Stimulated activated CD8-positive, alpha-beta memory T cell treated with anti-CD3 and anti-CD28 coated beads, Interleukin-4, amount 100 ng/mL, for 24 hours (primary cell): Measurements from ENCODE around the gene CHN1.

ENCODE experiments used
- DNase-seq: peaks from one replicate; pipeline ENCODE4 v3.0.0-alpha.2; 2020; ENCODE audit warnings: low read depth

CHN1 gene

GRCh38 chr2:174827371-174828369 is 177.5 kb downstream of the CHN1 start:
- no peak for DNase-seq

GRCh38 chr2:174826051-174826450 is 179.1 kb downstream of the CHN1 start:
- no peak for DNase-seq

- no peak for DNase-seq
Measured at GRCh38 chr2:174824068-174824467, 181.1 kb downstream of the CHN1 start.

GRCh38 chr2:174821628-174822027 is 183.6 kb downstream of the CHN1 start:
- DNase-seq = no peak

GRCh38 chr2:174820361-174820760 is 184.8 kb downstream of the CHN1 start:
- no peak for DNase-seq

DNA sequence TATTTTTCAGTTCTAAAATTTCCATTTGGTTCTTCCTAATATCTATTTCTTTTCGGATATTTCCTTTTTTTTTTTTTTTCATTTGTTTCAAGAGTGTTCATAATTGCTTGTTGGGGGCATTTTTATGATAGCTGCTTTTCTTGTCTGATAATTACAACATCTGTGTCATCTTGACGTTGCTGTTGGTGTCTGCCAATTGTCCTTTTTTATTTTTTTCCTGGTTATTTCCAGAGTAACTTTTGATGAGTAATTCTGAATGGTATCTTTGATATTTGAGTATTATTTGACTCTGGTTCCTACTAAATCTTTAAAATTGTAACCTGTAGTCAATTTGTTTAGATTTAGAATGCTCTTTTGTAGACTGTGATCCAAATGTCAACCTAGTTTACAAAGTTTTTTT is 189.7 kb downstream of the CHN1 start:
- DNase-seq = no peak

- no peak for DNase-seq
Measured at GRCh38 chr2:174812037-174812436, 193.1 kb downstream of the CHN1 start.

DNA sequence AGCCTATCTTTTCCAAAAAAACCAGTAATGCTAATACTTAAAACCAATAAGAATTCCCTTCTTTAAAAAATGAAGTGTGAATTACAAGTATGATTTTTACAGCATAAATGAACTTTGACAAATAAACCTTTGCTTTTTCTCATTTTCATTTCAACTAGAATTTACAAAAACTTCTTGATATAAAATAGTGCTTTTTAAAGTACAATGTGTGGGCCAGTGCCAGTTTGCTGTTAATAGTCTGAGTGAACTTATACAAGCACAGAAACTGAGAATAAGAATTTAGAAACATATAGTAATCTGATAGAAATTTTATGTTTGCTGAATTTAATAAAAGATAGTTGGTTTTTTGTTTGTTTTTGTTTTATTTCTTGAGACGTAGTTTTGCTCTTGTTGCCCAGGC is 197.2 kb downstream of the CHN1 start:
- DNase-seq = no peak

DNA sequence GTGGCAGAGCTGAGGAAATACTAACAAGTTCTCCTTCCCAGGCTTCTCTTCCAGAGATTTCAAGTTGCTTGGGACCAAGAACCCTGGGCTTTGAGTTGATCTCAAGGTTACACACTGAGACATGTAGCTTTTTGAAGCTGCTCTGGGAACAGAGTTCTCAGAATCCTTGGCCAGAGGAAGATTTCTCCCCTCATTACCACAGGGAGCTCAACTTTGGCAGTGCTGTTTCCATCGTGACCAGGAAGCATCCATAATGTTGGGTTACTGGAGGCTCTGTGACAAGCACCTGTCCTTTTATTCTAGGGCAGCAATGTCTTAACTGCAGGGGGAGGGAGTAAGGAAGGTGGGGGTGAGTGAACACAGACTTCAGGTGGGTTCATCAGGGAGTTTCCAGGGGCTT is 199.4 kb downstream of the CHN1 start:
- DNase-seq = no peak

DNA sequence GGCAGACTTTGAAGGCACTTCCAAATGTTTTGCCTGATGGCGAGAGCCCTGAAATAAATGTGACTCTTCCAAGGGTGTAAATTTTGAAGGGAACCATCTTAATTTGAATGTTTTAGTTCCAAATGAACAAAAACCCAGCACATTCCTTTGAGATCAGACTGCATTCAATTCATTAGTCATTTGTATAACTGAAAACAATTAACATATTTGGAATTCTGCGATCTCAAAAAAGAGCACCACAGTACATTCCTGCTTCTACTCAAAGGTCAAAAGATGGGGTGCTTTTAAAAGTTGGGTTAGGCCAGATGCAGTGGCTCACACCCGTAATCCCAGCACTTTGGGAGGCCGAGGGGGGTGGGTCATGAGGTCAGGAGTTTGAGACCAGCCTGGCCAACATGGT is 202.7 kb downstream of the CHN1 start:
- DNase-seq = no peak

DNA sequence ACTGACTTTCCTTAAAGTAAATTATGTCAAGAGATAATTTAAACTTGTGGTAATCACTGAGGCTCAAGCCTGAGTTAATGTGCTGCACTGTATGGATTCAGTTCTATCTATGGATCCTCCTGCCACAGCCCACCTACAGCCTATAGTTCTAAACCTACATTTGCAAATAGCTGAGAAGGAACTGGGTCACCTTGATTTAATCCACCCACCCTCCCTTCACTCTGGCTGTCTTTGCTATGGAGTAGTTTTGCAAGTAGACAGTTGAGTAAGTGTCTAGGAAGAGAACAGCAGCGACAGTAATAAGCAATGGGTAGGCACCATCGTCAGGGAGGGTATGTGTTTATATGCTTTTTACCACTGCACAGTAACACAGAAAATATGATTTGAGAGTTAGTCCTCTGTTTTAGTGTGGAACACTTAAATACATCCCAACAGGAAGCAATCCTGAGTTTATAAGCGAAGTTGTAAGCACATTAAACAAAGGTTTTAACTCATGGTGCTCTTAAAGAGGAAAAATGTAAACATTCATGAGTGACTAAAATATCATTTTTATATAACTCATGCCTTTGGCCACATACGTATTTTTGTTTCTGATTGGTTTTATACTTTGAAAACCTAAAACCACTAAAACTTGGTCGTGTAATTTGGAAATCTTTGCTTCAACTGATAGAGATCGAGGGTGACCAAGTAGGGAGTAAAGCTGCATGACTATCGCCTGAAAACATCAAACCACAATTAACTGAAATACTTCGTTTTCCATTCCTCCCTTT is 204.6 kb downstream of the CHN1 start:
- no peak for DNase-seq

- no peak for DNase-seq
Measured at GRCh38 chr2:174798801-174799200, 206.4 kb downstream of the CHN1 start.

- no peak for DNase-seq
Measured at GRCh38 chr2:174797781-174798276, 207.4 kb downstream of the CHN1 start.

- no peak for DNase-seq
Measured at GRCh38 chr2:174796319-174796771, 208.8 kb downstream of the CHN1 start.

GRCh38 chr2:174794851-174795374 is 210.3 kb downstream of the CHN1 start:
- no peak for DNase-seq

- DNase-seq = no peak
Measured at GRCh38 chr2:174792309-174793025, 212.7 kb downstream of the CHN1 start.

GRCh38 chr2:174791746-174792280 is 213.4 kb downstream of the CHN1 start:
- DNase-seq = no peak

DNA sequence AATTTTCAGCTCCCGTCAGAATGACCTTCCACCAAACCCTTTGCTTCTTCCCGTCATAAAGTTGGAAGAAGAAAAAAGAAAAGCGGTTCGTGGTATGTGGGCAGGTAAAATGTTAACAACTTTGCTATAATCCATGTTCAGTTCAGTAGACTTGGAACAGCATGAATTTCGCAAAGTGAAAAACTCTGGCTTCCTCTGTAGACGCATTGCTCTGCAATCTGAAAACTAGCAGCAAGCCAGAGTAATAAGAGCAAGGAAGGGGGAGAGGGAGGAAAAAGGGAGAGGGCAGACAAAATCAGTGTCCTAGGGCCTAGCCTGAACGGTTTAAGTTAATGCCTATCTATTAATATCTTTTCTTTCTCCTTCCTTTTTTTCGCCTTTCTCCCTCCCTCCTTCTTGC is 214.2 kb downstream of the CHN1 start:
- DNase-seq = no peak

DNA sequence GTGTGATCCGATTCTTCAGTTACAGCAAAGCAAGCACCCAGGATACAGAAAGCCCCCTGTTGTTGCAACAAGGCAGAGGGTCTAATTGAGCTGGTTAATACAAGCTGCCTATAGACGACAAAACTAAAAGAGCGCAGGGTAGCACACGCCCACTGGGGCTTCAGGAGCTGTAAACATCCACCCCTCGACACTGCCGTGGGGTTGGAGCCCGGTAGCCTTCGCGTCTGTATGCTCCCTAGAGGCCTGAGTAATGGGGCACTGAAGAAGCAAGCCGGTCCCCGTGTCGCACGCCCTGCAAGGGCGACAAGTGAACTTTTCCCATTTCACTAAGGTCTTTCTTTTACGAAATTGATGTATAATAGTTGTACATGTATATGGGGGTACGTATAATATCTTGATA is 216.2 kb downstream of the CHN1 start:
- no peak for DNase-seq

- no peak for DNase-seq
Measured at GRCh38 chr2:174788291-174788929, 216.8 kb downstream of the CHN1 start.
